SIG-M5 treated with dmso at 0.1 percent for 504 hours (cell line): Measurements from ENCODE around the gene MAS1L.
"Not testable (repeated sequence)": the region's sequence is repeated elsewhere in the genome, so short reads cannot be mapped to it uniquely, and the experiment has no call there.

ENCODE experiments used
- DNase-seq: peaks from one replicate; lab custom pipeline; 2025; ENCODE audit not compliant: unreplicated experiment; lab: John Stamatoyannopoulos, UW

MAS1L gene

DNA sequence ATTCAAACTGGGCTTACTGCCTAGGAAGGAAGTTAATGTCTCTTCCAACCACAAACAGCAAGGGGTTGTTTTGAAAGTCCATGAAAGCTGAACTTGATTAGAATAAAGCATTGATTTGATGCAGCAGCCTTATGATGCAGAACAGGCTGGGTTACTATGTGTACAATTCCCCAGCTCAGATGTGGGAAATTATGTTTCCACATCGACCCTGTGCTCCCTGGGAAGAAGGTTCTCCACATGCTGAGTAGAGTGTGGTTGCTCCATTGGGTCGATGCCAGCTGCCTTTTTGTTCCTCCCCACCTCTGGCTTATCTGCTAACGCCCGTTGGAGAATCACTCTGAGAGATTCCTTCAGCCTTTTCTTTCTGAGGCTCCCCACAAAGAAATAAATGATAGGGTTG is 1.2 kb downstream of the MAS1L start:
- no peak for DNase-seq

DNA sequence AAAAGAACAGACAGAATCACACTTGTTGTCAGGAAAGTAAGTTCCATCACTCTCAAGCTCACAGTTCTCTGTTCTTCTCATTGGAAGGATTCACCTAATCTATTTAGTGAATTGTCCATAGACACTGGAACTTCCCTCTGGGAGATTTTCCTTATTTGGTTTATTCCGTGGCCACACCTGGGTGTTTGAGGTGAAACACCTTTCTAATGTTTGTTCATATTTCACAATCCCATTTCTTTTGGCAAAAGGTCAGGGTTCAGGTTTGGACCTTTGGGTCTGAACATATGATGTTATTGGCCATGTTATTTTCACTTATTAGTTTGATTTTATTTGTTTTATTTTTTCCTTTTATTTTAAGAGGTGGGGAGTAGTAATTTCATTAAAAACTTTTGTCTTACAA is 4.0 kb downstream of the MAS1L start:
- no peak for DNase-seq

DNA sequence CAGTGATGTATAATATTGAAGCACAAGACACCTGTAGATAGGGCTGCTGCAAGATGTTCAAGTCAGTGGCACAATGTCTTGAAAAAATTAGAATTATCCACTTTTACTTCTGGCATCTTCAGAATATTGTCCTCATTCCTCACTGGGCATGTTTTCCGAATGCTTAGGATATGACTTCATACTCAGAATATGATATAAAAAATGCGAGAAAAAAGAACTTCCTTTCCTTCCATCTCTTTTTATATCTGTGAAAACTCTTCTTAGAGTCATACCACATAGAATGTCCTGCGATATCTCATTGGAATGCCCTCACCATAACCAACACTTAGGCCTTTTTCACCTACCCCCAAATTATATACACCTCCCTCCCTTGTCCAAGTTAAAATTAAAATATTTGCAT is 4.6 kb downstream of the MAS1L start:
- no peak for DNase-seq

- DNase-seq, result no peak
Measured at GRCh38 chr6:29479560-29479959, 8.2 kb downstream of the MAS1L start.

DNA sequence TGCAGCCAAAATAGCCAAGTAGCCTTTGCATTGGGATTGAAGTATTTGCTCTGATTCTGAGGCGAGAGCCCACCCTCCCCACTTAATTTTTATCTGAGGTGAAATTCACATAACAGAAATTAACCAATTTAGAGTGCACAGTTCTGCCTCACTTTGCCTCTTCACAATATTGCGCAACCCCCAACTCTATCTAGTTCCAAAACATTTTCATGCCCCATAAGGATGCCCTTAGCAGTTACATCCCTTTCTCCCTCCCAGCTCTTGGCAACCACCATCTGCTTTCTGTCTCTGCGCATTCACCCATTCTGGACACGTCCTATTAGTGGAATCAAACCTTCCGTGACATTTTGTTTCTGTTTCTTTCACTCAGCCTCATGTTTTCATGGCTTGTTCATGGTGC is 9.0 kb downstream of the MAS1L start:
- DNase-seq, result no peak

DNA sequence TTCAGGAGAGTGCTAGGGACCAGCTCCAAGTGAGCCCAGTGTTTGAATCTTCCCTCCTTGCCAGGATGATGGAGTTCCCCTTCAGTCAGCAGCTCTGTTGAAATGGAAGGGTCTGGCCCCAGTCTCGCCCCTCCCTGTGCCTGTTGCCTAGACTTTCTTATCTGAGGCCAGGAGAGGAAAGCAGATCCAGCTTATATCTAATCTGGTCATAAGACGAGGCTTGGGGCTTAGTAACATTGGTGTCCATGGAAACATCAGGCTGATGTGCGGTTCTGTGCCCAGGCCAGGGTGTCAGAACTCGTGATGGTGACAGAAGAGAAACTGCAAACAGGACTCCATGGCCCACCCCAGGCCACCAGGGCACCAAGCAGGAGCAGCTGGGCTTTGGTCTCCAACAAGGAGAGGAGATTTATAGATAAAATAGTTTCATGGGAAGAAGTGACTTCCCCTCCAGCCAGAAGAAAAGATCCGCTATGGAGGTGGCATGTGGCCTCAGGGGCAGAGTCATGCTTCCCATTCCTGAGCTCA is 9.8 kb downstream of the MAS1L start:
- no peak for DNase-seq

DNA sequence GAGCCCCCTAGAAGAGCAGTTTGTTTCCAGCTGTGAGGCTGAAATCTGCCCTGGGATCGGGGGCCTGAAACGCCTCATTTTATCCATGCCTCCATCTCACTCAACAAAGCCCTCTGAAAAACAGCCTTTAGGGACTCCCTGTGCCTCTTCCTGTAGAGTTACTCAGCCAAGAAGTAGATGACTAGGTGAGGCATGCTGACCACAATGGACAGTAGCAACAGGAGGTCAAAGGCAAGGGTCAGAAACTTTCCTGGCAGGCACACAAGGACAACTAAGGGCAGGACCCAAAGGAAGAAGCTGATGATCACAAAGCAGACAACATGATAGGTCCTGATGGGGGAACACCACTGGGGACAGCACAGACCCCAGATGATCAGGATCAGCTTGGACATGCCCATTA is 12.8 kb downstream of the MAS1L start:
- DNase-seq, result no peak

DNA sequence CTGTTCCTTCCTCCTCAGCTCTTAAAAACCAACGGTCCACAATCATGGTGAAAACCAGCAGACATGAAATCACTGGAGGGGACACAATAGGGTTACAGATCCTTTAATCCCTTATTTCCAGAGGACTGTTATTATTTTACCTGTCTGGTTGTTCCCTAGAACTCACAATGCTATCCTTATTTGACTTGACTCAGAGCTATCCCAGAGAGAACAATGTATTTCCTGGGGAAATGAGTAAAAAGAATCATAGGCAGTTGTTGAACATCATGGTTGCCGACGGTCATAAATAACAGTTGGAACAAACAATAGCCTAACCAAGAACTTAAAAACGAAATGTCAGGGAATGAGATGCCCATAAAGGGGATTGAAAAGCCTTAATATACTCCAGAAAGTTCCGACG is 21.5 kb downstream of the MAS1L start:
- no peak for DNase-seq

DNA sequence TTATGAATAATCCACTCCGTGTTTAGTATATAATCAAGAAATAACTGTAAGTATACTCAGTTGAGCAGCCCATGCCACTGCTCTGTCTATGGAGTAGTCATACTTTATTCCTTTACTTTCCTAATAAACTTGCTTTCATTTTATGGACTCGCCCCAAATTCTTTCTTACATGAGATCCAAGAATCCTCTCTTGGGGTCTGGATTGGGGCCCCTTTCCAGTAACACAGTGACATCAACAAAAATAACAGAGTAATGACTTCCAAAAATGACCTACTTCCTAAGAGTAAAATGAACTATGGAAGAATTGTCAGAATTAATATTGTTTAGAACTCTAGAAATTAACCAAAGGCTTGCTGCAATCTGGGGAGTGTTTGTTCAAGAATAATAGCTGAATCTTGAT is 22.0 kb downstream of the MAS1L start:
- no peak for DNase-seq

GRCh38 chr6:29465279-29465678 is 22.5 kb downstream of the MAS1L start:
- DNase-seq, result no peak

GRCh38 chr6:29462022-29462421 is 25.7 kb downstream of the MAS1L start:
- DNase-seq, result no peak

GRCh38 chr6:29461021-29461814 is 26.5 kb downstream of the MAS1L start:
- DNase-seq, result no peak

- no peak for DNase-seq
Measured at GRCh38 chr6:29456971-29457370, 30.8 kb downstream of the MAS1L start, which contains the start of the genes OR11A1 and OR2H1. Gene OR11A1 (minus strand): TSS chr6:29457071. CDS start chr6:29427641, 29,430 bp downstream. Gene OR2H1 (plus strand): TSS chr6:29457155. CDS start chr6:29461770, 4,615 bp downstream.

DNA sequence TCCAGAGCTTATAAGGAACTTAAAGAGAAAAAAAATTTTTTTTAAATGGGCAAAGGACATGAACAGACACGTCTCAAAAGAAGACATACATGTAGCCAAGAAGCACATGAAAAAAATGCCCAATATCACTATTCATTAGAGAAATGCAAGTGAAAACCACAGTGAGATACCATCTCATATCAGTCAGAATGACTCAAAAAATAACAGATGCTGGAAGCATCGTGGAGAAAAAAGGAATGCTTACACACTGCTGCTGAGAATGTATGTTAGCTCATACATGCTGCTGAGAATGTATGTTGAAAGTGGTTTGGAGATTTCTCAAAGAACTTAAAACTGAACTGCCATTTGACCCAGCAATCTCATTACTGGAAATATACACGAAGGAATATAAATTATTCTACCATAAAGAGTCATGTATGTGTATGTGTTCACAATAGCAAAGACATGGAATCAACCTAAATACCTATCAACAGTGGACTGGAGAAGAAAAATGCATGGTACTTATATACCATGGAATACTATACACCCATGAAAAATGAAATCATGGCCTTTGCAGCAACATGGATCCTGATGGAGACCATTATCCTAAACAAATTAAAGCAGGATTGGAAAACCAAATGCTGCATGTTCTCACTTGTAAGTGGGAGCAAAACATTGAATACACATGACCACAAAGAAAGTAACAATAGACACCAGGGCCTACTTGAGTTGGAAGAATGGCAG is 36.1 kb downstream of the MAS1L start:
- DNase-seq, result no peak

GRCh38 chr6:29447670-29448069 is 40.1 kb downstream of the MAS1L start:
- no peak for DNase-seq

- not testable (repeated sequence) for DNase-seq
Measured at GRCh38 chr6:29444031-29444430, 43.7 kb downstream of the MAS1L start.

DNA sequence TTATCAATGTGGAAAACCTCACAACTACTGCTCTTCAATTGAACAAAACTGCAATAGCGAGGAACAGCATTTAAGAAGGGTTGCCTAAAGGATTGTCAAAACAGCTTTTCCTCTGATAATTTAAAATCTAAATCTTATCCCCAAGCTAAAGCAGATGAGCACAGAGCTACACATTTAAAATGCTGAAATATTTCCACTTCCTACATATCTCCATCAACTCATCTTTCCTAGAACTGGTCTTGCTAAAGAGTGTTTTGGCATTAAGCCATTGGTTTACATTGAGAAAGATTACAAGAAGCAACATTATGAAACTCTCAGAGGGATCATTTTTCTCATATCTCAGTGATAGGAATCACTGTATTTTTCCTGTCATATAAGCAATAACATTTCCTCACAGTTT is 45.0 kb downstream of the MAS1L start:
- DNase-seq, result no peak

DNA sequence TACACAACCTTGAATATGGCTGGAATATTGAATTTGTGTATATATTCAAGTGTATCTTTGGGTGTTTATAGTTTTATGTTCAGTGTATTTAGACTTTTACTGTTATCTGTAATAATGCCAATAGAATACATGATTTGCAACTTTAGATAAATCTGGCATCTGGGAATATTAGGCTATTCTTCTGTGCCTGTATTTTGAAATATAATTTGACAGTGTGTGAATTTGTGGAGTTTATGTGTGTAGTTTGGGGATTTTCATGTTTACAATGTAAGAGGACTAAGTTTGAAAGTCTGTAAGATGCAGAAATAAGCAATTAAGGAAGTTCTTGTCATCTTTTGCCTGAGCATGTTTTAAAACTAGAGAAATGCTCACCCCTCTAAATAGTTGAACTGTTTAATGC is 48.8 kb downstream of the MAS1L start, which contains the start of gene OR10C1:
Gene OR10C1 (plus strand): TSS at position 301 of the 400 bp plus-strand sequence. CDS start 710 bp downstream, outside the sequence.
- DNase-seq, result no peak

GRCh38 chr6:29436730-29437129 is 51.0 kb downstream of the MAS1L start:
- DNase-seq, result not testable (repeated sequence)
